Urothelium cell line (cell line): ENCODE results near the gene NAXE.
A peak's percentile ranks its signal among the peaks of the same experiment; 100 is the strongest.
"Not testable (repeated sequence)": the region's sequence is repeated elsewhere in the genome, so short reads cannot be mapped to it uniquely, and the experiment has no call there.

ENCODE experiments used
- DNase-seq: peaks from one replicate; pipeline ENCODE4 v3.0.0; 2011; ENCODE audit warnings: low spot score, mixed read lengths
- FAIRE-seq: peaks from 2 replicates; lab custom pipeline; 2011; peaks lifted over from hg19 to GRCh38; lab: Jason Lieb, UNC

Gene NAXE

DNA sequence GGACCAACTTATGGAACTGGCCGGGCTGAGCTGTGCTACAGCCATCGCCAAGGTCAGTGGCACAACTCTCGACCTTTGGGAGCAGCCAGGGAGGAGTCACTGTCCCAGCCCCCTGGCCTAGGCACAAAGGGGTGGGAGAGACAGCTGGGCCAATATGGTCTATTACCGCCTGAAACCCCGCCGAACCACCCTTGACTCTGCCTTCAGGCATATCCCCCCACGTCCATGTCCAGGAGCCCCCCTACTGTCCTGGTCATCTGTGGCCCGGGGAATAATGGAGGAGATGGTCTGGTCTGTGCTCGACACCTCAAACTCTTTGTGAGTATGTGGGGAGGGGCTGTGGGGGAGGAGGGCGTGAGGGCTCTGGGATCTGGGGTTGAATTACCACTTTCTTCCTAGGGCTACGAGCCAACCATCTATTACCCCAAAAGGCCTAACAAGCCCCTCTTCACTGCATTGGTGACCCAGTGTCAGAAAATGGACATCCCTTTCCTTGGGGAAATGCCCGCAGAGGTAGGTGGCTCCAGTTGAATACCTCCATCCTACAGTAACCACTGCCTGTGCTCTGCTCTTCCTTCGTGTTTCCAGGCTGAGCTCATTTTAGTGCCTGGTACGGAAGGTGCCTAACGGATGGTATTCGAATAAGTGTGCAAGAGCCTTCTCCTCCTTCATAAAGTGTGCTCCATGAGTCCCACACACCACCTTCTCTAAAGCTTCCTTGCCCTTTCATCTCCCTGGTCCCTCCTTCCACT, 758 bp downstream of the NAXE start:
- DNase-seq: no peak
- no peak for FAIRE-seq

DNA sequence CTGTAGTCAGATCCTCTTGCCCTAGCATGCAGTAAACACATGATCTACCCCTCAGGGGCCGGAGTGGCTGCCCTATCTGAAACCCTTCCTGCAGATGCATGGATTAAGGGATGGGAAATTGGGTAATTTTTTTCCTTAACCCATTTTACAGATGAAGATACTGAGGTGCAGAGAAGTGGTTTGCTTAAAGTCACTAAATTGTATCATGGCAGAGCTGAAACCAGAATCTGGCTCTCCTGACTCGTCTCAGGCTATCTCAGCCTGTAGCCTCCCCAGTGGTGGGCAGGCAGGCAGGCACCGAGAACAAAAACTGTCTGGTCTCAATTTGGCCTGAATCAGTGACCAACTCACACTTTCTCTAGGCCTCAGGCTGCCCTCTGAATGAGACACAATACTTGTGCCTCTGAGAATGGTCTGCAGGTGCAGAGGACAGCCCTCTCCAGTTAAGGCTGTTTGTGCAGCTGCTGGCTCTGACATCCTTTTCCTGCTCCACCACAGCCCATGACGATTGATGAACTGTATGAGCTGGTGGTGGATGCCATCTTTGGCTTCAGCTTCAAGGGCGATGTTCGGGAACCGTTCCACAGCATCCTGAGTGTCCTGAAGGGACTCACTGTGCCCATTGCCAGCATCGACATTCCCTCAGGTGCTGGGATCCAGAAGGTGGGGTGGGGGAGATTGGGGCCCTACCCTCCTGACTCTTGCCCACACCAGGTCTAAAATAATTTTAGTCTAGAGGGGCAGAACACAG, 1.5 kb downstream of the NAXE start:
- FAIRE-seq (no peak), DNase-seq (no peak)

DNA sequence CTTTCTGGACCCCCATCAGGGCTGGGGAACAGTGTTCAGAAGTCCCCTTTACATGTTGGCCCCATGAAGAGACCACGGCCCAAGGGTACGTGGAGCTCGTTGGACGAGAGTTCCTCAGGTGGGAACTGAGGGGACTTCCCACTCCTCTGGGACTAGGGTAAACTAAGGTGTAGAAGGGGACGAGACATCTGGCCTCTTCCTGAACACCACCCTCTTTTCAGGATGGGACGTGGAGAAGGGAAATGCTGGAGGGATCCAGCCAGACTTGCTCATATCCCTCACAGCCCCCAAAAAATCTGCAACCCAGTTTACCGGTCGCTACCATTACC, 2.0 kb downstream of the NAXE start:
- FAIRE-seq (no peak), DNase-seq (no peak)

DNA sequence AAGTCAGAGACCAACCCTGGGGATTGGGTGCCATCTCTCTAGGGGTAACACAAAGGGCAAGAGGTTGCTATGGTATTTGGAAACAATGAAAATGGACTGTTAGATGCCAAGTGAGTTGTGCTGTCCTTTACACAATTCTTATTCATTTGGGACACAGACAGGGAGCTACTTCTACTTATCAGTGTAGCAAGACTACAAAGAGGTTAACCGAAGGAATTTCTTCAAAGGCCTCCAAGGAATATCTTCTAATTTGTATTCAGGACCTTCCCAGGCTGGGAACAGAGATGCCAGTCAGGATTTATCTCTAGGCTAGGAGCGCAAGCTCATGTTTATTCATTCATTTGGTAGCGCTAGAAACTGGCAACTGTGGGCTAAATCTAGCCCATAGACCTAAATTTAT, 2.6 kb downstream of the NAXE start:
- no peak for DNase-seq
- no peak for FAIRE-seq

DNA sequence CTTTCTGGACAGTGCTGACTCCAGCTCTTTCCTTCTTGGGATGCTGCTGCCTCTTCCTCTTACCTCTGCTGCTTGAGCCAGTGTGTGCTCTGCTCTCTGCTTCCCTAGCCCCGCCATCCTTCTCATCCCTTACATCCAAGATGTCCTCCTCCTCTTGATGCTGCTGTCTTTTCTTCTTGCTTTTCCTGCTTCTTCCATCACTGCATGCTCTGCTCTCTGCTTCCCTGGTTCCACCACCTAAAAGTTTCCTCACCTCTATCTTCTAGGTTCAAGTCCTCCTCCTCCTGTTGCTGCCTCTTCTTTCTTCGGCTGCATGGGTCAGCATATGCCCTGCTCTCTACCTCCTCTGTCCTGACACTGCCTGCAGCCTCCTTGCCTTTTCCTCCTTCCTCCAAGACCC, 3.4 kb downstream of the NAXE start:
- DNase-seq: no peak
- FAIRE-seq: no peak

DNA sequence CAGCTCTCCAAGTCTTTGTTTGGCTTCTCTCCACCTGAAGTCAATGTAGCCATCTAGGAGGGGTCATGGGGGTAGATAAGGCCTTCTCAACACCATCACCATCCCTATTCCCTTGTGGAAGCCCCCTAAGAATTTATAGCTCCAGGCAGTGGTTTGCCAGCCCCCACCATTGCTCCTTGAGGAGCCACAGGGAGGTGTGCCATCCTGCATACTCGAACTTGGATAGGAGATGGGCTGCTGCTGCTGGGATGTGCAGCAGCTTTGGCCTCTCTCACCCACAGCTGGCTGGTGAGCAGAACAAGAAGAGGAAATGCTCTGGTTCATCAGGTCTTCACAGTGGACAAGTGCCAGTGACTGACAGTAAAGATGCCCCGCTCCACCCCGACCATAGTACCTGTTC, 4.8 kb downstream of the NAXE start:
- DNase-seq (no peak), FAIRE-seq (no peak)

DNA sequence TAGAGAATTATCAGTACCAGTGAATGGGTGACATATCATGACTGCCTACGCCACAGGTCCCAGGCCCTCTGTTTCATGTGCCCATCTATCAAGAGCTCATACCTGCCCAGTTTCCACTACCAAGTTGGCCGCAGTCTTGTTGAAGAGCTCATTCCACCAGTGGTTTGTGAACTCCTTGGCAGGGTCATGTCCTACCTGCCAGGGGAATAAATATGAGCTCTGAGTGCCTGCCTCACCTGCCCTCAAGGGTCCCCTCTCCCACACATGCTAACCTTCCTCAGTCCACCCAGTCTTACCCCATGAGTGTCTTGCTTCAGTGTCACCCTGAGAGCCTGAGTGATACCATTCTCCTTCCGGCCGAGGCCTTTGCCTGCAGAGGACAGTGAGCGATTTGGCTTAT, 6.5 kb downstream of the NAXE start:
- no peak for DNase-seq
- FAIRE-seq: no peak

DNA sequence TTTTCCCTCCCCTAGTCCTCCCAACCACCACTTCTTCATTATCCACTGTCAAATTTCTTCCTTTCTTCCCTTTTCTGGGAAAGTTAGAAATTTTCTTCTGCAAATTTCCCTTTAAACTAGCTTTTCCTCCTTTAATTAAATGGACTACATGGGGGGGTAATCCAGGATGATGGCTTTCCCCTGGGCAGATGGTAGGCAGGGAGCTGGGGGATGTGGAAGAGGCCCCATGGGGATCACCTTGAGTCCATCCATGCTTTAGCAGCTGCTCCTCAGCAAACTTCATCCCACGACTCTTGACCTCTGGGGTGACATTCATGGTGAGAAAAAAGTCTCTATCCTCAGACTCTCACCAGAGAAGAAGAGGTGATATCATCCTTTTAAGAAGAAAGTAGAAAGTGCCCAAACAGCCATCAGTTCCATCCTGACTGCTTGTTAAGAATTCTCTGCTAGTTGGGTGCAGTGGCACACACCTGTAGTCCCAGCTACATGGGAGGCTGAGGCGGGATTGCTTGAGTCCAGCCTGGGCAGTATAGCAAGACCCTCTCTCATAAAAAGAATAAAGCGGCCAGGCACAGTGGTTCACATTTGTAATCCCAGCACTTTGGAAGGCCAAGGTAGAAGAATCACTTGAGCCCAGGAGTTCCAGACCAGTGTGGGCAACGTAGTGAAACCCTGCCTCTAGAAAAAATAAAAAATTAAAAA, 7.3 kb downstream of the NAXE start:
- FAIRE-seq: no peak
- no peak for DNase-seq

DNA sequence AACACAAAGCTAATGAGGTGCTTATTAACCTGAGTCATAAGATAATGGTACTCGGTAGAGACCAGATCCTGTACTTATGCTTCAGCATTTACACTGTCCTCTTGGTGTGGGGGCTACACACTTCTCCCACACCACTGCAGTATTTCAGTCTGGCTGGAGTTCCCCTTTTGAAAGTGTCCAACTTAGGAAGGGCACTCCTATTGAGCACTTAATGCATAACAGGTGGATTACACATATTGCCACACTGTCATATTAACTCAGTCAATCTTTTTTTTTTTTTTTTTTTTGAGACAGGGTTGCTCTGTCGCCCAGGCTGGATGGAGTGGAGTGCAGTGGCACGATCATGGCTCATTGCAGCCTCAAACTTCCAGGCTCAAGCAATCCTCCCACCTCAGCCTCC, 8.2 kb downstream of the NAXE start:
- DNase-seq: no peak
- no peak for FAIRE-seq

DNA sequence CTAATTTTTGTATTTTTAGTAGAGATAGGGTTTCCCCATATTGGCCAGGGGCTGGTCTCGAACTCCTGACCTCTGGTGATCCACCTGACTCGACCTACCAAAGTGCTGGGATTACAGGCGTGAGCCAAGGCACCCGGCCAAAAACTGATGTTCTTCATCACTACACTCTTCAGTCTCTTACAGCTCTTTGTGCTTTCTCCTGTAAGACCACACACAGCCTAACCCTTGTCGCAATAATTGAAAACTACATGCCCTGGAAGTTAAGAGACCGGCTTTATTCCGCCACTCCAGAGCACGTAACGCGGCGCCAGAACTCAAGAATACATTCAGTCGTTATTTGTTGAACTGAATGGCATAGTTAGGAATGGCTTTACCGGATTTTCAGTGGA, 9.2 kb downstream of the NAXE start:
- FAIRE-seq: no peak
- no peak for DNase-seq

DNA sequence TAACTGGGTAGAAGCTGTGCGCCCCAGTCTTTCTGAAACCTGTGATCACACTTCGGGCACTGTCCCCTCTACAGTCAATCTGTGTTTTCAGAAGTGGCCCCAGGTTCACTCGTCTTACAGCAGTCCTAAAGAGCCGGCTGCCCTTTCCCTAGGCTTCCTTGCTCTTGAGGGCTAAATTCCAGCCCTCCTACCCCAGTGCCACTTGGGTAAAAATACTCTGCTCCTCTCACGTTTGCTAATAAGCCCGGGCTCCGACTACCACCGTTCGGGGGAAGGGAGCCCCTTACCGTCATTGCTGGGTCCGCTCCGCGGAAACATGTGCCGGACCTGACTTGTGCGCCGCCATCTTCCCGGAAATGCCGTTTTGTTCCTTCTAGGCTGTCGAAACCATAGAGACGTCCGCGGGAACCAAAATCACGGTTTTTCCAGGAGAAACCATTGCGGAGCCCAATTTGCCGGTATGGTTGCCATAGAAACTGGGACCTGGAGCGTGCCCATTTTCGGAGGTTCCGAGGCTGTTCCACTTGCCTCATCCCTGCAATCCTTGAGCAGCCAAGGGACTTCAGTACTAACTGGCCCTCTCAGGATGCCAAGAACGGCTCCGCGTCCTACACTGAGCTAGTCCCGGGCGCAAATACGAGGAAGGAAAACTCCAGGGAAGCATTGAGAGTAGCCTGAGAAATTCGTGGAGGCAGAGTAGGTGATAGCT, 9.7 kb downstream of the NAXE start, which contains the start of gene GPATCH4:
Gene GPATCH4 (minus strand): TSS at position 358 of the 709 bp plus-strand sequence.
- FAIRE-seq (no peak), DNase-seq (peak; percentile 85)

DNA sequence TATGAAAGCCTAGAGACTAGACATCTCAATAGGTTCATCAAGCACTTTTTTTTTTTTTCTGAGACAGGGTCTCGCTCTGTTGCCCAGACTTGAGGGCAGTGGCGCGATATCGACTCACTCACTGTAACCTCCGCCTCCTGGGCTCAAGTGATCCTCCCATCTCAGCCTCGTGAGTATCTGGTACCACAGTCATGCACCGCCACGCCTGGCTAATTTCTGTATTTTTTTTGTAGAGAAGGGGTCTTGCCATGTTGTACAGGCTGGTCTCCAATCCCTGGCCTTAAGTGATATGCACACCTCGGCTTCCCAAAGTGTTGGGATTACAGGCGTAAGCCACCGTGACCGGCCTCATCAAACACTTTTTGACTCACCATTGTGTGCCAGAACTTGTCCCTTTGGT, 10.3 kb downstream of the NAXE start:
- FAIRE-seq (no peak), DNase-seq (no peak)

DNA sequence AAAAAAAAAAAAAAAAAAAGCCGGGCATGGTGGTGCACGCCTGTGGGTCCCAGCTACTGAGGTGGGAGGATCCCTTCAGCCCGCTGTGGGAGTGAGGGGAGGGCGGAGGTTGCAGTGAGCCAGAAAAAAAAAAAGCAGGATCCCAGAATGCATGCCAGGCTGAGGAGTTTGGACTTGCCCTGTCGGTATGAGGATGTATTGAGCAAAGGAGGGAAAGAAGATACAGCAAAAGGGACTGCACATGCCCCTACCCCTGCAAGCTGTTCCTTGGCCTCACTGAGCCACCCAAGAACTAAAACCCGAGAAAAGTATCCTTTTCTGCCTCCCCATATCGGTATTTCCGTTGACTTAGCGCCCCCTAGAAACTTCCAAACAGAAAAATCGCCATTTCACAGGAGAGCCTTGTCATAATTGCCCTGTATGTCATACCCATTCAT, 11.0 kb downstream of the NAXE start:
- FAIRE-seq: no peak
- DNase-seq: no peak

DNA sequence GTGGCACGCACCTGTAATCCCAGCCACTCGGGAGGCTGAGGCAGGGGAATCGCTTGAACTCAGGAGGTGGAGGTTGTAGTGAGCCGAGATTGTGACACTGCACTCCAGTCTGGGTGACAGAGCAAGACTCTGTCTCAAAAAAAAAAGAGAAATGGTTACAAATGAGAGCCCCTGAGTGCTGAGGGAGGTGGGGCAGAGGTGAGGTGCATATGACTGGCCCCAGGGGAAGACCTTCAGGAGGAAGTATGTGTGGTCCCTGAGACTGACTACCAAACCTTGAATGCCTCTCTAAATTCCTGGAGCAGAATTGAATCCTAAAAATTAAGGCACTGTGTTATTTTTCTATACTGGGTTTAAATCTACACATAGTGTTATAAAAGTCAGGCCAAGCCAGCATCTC, 15.8 kb downstream of the NAXE start:
- DNase-seq, FAIRE-seq: not testable (repeated sequence)

DNA sequence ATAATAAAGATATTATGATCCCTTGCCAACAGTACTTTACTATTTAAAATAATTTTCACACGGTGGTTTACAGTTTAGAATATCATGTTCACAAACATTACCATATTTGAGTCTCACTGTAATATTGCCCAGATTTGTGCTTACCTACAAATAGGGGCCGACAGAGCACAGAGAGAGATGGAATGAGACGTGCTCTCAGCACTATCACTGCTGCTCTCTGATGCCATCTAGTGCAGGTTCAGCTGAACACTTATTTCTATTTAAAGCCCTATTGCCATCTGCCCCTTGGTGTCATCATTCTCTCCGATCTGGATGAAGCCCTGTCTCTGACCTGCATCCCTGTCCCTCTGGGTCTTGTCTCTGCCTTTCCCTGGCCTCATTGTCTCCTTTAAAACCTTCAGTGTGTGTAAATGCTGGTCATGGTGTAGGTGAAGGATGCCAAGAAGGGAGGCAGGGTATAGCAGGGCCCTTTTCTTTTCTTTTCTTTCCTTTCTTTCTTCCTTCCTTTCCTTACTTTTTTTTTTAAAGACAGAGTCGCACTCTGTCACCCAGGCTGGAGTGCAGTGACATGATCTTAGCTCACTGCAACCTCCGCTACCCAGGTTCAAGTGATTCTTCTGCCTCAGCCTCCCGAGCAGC, 16.6 kb downstream of the NAXE start:
- FAIRE-seq: peak; percentile 48
- DNase-seq: peak; percentile 73

DNA sequence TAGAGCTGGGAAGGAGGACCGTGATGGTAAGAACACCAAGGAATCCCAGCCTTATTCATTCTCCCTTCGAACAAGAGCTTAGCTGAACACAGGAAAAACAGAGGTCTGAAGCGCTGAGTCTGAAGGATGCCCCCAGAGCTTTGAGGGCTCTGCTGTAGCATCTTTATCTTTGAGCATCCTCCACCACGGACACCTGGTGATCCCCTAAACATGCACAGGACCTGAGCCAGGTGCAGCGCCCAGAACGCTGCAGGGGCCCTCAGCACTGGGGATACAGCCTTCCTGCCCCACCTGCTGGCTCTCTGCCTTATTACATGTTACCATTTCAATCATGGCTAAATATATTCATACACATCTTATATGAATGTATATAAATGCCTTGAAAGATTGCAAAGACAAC, 17.4 kb downstream of the NAXE start:
- FAIRE-seq (no peak), DNase-seq (peak; percentile 54)

DNA sequence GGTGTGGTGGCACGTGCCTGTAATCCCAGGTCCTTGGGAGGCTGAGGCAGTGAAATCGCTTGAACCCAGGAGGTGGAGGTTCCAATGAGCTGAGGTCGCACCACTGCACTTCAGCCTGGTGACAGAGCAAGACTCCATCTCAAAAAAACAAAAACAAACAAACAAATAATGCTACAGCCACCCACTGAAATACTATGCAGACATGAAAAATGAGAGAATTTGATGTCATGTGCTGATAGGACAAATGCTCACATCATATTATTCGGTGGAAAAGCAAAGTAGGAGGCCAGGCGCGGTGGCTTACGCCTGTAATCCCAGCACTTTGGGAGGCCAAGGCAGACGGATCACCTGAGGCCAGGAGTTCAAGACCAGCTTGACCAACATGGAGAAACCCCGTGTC, 18.5 kb downstream of the NAXE start:
- FAIRE-seq, DNase-seq: not testable (repeated sequence)

DNA sequence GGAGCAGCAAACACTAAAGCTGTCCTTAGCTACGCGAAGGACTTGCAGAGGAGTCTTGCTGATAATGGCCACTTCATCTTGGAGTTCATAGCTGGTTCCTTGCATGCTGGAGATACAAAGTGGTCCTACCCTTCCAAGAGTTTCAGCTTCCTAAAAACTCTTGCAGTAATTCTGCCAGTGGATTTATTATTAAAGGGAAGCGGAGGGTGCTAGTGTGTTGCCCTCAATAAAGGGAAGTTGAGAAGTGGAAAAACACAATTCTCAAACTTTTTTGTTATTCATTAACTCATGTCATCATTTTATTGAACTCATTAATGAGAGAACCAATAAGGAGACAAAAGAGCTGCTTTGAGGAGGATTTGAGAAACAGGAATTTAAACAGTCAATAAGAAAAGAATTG, 21.1 kb downstream of the NAXE start:
- DNase-seq (no peak), FAIRE-seq (no peak)

DNA sequence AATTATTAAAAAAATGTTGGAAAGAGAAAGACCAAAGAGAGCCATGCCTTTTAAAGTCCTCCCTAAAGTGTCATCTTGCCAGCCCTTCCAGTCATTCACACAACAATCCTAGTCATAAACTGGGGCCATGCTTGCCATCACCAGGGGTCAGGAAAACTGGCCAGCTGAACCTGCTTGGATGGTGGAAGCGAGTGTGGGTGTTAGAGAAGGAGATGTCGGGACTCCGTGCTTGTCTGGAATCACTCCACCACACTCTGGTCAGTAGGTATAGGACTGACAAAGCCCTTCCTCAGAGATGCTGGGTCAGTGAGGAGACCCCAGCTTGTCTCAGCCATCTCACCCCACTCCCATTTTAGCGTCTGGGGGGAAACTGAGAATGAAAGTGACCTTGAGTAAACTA, 24.4 kb downstream of the NAXE start:
- DNase-seq: no peak
- no peak for FAIRE-seq

DNA sequence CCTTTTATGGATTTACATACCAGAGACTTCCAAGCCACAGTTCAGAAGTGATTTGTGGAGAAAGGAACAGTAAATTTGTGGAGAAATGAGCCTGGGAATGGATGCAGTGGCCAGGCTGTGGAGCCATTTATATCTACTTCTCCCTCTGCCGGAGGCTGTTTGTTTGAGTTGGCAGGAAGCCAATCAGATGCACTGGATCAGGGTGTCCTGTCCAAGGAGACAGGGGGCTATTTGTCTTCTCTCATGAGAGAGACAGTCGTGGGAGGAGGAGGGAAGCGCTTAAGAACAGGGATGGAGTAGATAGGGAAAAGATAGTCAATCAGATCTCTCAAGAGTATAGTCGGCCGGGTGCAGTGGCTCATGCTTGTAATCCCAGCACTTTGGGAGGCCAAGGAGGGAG, 24.9 kb downstream of the NAXE start:
- DNase-seq (peak; percentile 59), FAIRE-seq (no peak)
